Measurements from ENCODE around the gene ERP44. TPM values are rescaled to one million over a fixed set of nuclear protein-coding genes. Genes with fewer than 3 reads are reported as not detected.

The ERP44 gene
- total and polyA plus RNA-seq, 2 donors (not counting 3 experiments of a cell fraction or from before 2014, with no cell fraction given) = 9.9 to 21.4 TPM

DNA sequence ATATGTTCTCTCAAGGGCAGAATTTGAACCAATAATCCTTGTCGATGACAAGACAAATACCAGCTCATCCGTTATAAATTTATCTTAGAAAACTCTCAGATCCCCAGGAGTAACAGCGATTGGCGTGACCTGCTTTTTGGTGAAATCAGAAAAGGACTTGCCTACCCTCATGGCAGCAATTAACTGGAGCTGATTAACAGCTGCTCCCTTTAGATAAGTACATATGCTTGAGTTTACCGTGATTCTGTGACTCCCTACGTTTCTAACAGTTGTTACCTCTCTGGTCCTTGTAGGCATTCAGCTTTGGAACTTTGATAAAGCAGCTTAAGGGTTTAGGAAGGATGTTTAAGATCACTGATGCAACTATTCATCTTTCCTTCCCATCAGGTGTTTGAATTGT, 2.8 kb upstream of the ERP44 start:
- dilution Hi-C loops (cut with MboI; ENCODE audit: extremely low pct_ligation_motif_present, low sequenced_read_pairs) = no loop called here
- H3K9ac ChIP-seq (replicated peaks; ENCODE audit: extremely low read depth, insufficient read depth, low read length) = no peak overlapping the region
- no peaks in the 10 kb centered on the region for H3K9me3 ChIP-seq (replicated peaks; ENCODE audit: control insufficient read depth, insufficient read depth, low read length)
- no peaks in the 10 kb centered on the region for H3K27me3 ChIP-seq (ENCODE audit: control insufficient read depth in 2 of 2, insufficient read depth in 2 of 2, low read length in 2 of 2)
- no peak for FAIRE-seq
- no peaks in the 10 kb centered on the region for H4K20me1 ChIP-seq (replicated peaks; ENCODE audit: control insufficient read depth, extremely low read depth, insufficient read depth, low read length)
- TF ChIP-seq, protein P1, sequence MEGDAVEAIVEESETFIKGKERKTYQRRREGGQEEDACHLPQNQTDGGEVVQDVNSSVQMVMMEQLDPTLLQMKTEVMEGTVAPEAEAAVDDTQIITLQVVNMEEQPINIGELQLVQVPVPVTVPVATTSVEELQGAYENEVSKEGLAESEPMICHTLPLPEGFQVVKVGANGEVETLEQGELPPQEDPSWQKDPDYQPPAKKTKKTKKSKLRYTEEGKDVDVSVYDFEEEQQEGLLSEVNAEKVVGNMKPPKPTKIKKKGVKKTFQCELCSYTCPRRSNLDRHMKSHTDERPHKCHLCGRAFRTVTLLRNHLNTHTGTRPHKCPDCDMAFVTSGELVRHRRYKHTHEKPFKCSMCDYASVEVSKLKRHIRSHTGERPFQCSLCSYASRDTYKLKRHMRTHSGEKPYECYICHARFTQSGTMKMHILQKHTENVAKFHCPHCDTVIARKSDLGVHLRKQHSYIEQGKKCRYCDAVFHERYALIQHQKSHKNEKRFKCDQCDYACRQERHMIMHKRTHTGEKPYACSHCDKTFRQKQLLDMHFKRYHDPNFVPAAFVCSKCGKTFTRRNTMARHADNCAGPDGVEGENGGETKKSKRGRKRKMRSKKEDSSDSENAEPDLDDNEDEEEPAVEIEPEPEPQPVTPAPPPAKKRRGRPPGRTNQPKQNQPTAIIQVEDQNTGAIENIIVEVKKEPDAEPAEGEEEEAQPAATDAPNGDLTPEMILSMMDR (IDR thresholded peaks at IDR 0.05; ENCODE audit: extremely low read depth in 1 of 2, insufficient read depth in 1 of 2, low read depth in 1 of 2, low read length in 2 of 2) = no peak
- TF ChIP-seq POLR2AphosphoS5 (IDR thresholded peaks at IDR 0.05; ENCODE audit: insufficient read depth, low read depth, low read length) = no peak
- no peak for TF ChIP-seq JUN (IDR thresholded peaks at IDR 0.05; ENCODE audit: borderline replicate concordance, insufficient read depth, insufficient read length, low read depth)
- no peak for TF ChIP-seq FOS (IDR thresholded peaks at IDR 0.05; ENCODE audit: borderline replicate concordance, insufficient read depth, low read length)
- no peak for TF ChIP-seq POLR2A (IDR thresholded peaks at IDR 0.05; ENCODE audit: low read depth, low read length)
- no peak for TF ChIP-seq EZH2 (IDR thresholded peaks at IDR 0.05; ENCODE audit: borderline replicate concordance, low read depth, low read length, severe bottlenecking)
- no peak for TF ChIP-seq GATA2 (IDR thresholded peaks at IDR 0.05; ENCODE audit: insufficient read depth, insufficient read length, low read depth, low read length)
- TF ChIP-seq, protein P2, sequence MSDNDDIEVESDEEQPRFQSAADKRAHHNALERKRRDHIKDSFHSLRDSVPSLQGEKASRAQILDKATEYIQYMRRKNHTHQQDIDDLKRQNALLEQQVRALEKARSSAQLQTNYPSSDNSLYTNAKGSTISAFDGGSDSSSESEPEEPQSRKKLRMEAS (IDR thresholded peaks at IDR 0.05; ENCODE audit: insufficient read depth, insufficient read length) = no peak
- no peak for TF ChIP-seq MYC (IDR thresholded peaks at IDR 0.05; ENCODE audit: low read depth, low read length)
- no peak overlapping the region for H2AFZ ChIP-seq (ENCODE audit: low read depth, low read length)
- H3K4me1 ChIP-seq (ENCODE audit: control insufficient read depth, extremely low read depth, insufficient read depth, low read length) = peaks cover 18% of the 10 kb centered on the region
- intact Hi-C loops (cut with micrococcal nuclease) = no loop called here
- no peaks in the 10 kb centered on the region for H3K9me1 ChIP-seq (replicated peaks; ENCODE audit: control insufficient read depth, extremely low read depth, insufficient read depth, low read length)
- H3K4me2 ChIP-seq (ENCODE audit: insufficient read depth, low read length) = no peak overlapping the region
- CTCF ChIA-PET = interaction anchor here (0.9 to 1.1 kb wide), 3 partner anchors 9 to 26 kb away, joined by 3 to 4 read pairs (median 3); no protein-coding TSS in a partner anchor
- BruUV-seq (replicated peaks) = no TSS peak
- peaks cover 4 to 7% of the 10 kb centered on the region in 2 experiments for H3K36me3 ChIP-seq (ENCODE audit: control insufficient read depth in 2 of 2, extremely low read depth in 1 of 2, insufficient read depth in 2 of 2, low read length in 2 of 2)
- peaks cover 22% of the 10 kb centered on the region for H3K79me2 ChIP-seq (ENCODE audit: control insufficient read depth, insufficient read depth, low read length)
- no peak for DNase-seq (ENCODE audit: low read depth, low spot score)
- POLR2A ChIA-PET = no interaction called here
- H3K27ac ChIP-seq (ENCODE audit: insufficient read depth, low read depth, low read length) = no peak overlapping the region
- no peak overlapping the region for H3K4me3 ChIP-seq (replicated peaks in 1 of 3; ENCODE audit: insufficient read depth in 1 of 3, low read depth in 1 of 3, low read length in 3 of 3)

Measured in endothelial cell of umbilical vein (primary cell).